A673 (cell line): ENCODE measurements around the gene PRPH2. TPM values are rescaled to one million over a fixed set of nuclear protein-coding genes. Genes with fewer than 3 reads are reported as not detected.

Experiments used
- BruUV-seq: library from RNA; stranded (reverse); fragments of 400-500 nt; replicated peaks from 2 replicates; lab custom pipeline; 2021; lab: Mats Ljungman, UMichigan
- CTCF ChIA-PET: fragments of 300-600 bp; sonication (Branson Sonifier 250); formaldehyde crosslinking; loops from one replicate; lab custom pipeline; 2022; ENCODE audit warnings: antibody characterized with exemption; lab: Charles Lee
- POLR2A ChIA-PET: fragments of 300-600 bp; sonication (Branson Sonifier 250); formaldehyde crosslinking; loops from one replicate; lab custom pipeline; 2022; ENCODE audit warnings: antibody characterized with exemption; ENCODE audit not compliant: low non-redundant PET; lab: Charles Lee
- DNase-seq: peaks from one replicate; pipeline ENCODE4 v3.0.0-alpha.2; 2015; ENCODE audit warnings: low spot score
- H3K27ac ChIP-seq: fragments of 200-600 bp; sonication (generic); 2 replicates; pipeline ENCODE4 v1.5.1; 2016; ENCODE audit warnings: mixed run types, low read depth, mild to moderate bottlenecking, mixed read lengths, antibody characterized with exemption, low read length; ENCODE audit not compliant: poor library complexity, severe bottlenecking
- H3K27me3 ChIP-seq: fragments of 200-600 bp; sonication (generic); replicated peaks from 2 replicates; pipeline ENCODE4 v1.6.1; 2017; ENCODE audit warnings: mixed run types, low read depth, mild to moderate bottlenecking, mixed read lengths, antibody characterized with exemption, low read length; ENCODE audit not compliant: insufficient read depth, poor library complexity
- H3K36me3 ChIP-seq: fragments of 200-600 bp; sonication (generic); 2 replicates; pipeline ENCODE4 v1.6.1; 2016; ENCODE audit warnings: mixed run types, mild to moderate bottlenecking, mixed read lengths, antibody characterized with exemption, low read length; ENCODE audit not compliant: insufficient read depth, poor library complexity, severe bottlenecking
- H3K4me1 ChIP-seq: fragments of 200-600 bp; sonication (generic); 2 replicates; pipeline ENCODE4 v1.6.1; 2017; ENCODE audit warnings: mixed run types, mild to moderate bottlenecking, mixed read lengths, antibody characterized with exemption, low read length; ENCODE audit not compliant: insufficient read depth, poor library complexity, severe bottlenecking
- H3K4me3 ChIP-seq: fragments of 200-600 bp; sonication (generic); 2 replicates; pipeline ENCODE4 v1.5.1; 2016; ENCODE audit warnings: low read depth, mixed run types, mild to moderate bottlenecking, mixed read lengths, low read length; ENCODE audit not compliant: poor library complexity, severe bottlenecking
- H3K9me3 ChIP-seq: fragments of 200-600 bp; sonication (generic); 2 replicates; pipeline ENCODE4 v1.6.1; 2016; ENCODE audit warnings: mixed run types, low read depth, mild to moderate bottlenecking, mixed read lengths, antibody characterized with exemption, low read length; ENCODE audit not compliant: poor library complexity, severe bottlenecking
- CTCF ChIP-seq: fragments of 300-800, 200-600 bp; sonication (generic); conservative IDR thresholded peaks from 2 replicates; pipeline ENCODE4 v1.5.1; 2017; ENCODE audit warnings: low read depth, mild to moderate bottlenecking, antibody characterized with exemption, low read length, moderate library complexity, mixed read lengths
- EZH2 ChIP-seq: fragments of 200-600 bp; sonication (generic); IDR thresholded peaks from 2 replicates; pipeline ENCODE4 v1.6.1; 2017; ENCODE audit warnings: borderline replicate concordance, low read depth, mild to moderate bottlenecking, mixed read lengths, antibody characterized with exemption, low read length; ENCODE audit not compliant: poor library complexity, severe bottlenecking
- intact Hi-C: fragments of 100-400 bp; cut with micrococcal nuclease; formaldehyde crosslinking; loops from one replicate; pipeline ENCODE4 v1.10.0; 2022; ENCODE audit not compliant: unreplicated experiment
- total RNA-seq: library from RNA; stranded (reverse); gene quantifications from 2 replicates; pipeline ENCODE4 v1.2.3, GENCODE V29; 2021

The PRPH2 gene
- total RNA-seq, 1 experiment from 2014 or later = 0.41 TPM

DNA sequence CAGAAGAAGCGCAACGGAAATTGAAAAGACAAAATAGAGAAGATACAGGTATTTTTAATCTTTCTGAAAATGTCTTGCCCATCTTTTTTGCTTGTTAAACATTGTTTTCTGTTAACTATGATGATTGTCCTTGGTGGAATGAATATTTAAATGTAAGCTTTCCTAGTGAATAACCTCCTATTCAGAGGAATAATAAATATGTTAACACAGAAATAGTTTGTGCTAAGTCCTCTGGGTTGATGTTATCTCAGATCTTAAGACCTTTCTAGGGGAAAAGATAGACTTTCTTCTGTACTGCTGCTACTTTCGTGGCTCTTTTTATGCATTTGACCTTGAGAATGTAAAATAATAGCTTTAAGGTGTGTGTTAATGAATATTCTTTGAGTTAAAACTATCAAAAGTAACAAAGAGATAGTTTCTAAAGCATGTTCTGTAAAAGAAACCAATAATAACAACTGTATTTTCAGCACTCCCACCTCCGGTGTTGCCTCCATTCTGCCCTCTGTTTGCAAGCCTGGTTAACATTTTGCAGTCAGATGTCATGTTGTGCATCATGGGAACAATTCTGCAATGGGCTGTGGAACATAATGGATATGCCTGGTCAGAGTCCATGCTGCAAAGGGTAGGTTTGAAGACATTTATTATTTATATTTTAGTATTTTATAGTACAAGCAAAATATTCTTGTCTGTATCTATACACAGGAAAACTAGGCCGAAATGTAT is 70.2 kb downstream of the PRPH2 start:
- intact Hi-C loops = no loop called here
- Histone ChIP-seq H3K36me3 (peaks cover 22% of the 10 kb centered on the region), H3K4me1 (no peaks in the 10 kb centered on the region), H3K9me3 (no peaks in the 10 kb centered on the region), H3K4me3 (no peak overlapping the region), H3K27me3 (no peaks in the 10 kb centered on the region), H3K27ac (no peak overlapping the region)
- POLR2A ChIA-PET = no interaction called here
- CTCF ChIA-PET = no interaction called here
- TF ChIP-seq EZH2 = no peak
- TF ChIP-seq CTCF = no peak
- DNase-seq = no peak
- BruUV-seq = no TSS peak

Other genes with a start within 250 kb of the PRPH2 start
- gene UBR2, start 158.6 kb downstream of the PRPH2 start, total RNA-seq = 17.5 and 21.1 TPM in 2 replicates
- 29.4 and 31.3 TPM in 2 replicates for gene TBCC, start 23.5 kb upstream of the PRPH2 start, total RNA-seq
- 6.9 and 7.9 TPM in 2 replicates for gene BICRAL, start 59.5 kb upstream of the PRPH2 start, total RNA-seq
- 168 and 183 TPM in 2 replicates for gene RPL7L1, start 157.0 kb upstream of the PRPH2 start, total RNA-seq
- gene PTCRA, start 193.5 kb upstream of the PRPH2 start, total RNA-seq = not detected in 2 replicates
- 34.5 and 37.7 TPM in 2 replicates for gene CNPY3, start 206.9 kb upstream of the PRPH2 start, total RNA-seq
- 1.2 and 1.8 TPM in 2 replicates for gene GNMT, start 238.2 kb upstream of the PRPH2 start, total RNA-seq